Heart left ventricle (tissue), 16 donors: ENCODE results near the gene WDR35. TPM values are rescaled to one million over a fixed set of nuclear protein-coding genes. Genes with fewer than 3 reads are reported as not detected.

ENCODE experiments used
- ATAC-seq, 4 donors: fragments of 200-7000 bp; cut with Tn5 transposase; one replicate each; pipeline ENCODE4 v1.9.1; 2020 to 2022; ENCODE audit warnings: moderate library complexity in 4 of 4, mild to moderate bottlenecking in 3 of 4, moderate number of reproducible peaks in 1 of 4
- DNase-seq, 5 donors: peaks; one replicate each; pipeline ENCODE4 v3.0.0-alpha.2; 2020
- H3K27ac ChIP-seq, 12 donors: fragments of 200-600 bp; sonication (generic) in 4 of 12; one replicate each; pipeline versions ENCODE4 v1.5.0 to v1.8.0; 2016 to 2022; ENCODE audit warnings: mild to moderate bottlenecking in 2 of 12
- H3K27me3 ChIP-seq, 9 donors: fragments of 200-600 bp; sonication (generic) in 2 of 9; one replicate each; pipeline versions ENCODE4 v1.5.1 to v1.8.0; 2016 to 2022; ENCODE audit warnings: mild to moderate bottlenecking in 3 of 9
- H3K36me3 ChIP-seq, 9 donors: fragments of 200-600 bp; sonication (generic) in 2 of 9; one replicate each; pipeline versions ENCODE4 v1.5.0 to v1.8.0; 2018 to 2022; ENCODE audit warnings: mild to moderate bottlenecking in 2 of 9
- H3K4me1 ChIP-seq, 12 donors: fragments of 200-600 bp; sonication (generic) in 4 of 12; one replicate each; pipeline versions ENCODE4 v1.5.0 to v1.8.0; 2016 to 2022; ENCODE audit warnings: mild to moderate bottlenecking in 3 of 12
- H3K4me3 ChIP-seq, 12 donors: fragments of 200-600 bp; sonication (generic) in 4 of 12; one replicate each; pipeline versions ENCODE4 v1.5.0 to v1.8.0; 2017 to 2022; ENCODE audit warnings: mild to moderate bottlenecking in 9 of 12, moderate library complexity in 4 of 12
- H3K9me3 ChIP-seq, 12 donors: fragments of 200-600 bp; sonication (generic) in 4 of 12; one replicate each; pipeline versions ENCODE4 v1.5.0 to v1.8.0; 2016 to 2022; ENCODE audit warnings: mild to moderate bottlenecking in 1 of 12
- POLR2A ChIP-seq, 2 donors: fragments of 450-650 bp; IDR thresholded peaks; one replicate each; pipeline ENCODE4 v1.6.1; 2017; ENCODE audit warnings: antibody characterized with exemption in 2 of 2, mild to moderate bottlenecking in 2 of 2, moderate library complexity in 2 of 2
- WGBS, 4 donors: extraction: QIAGEN DNeasy Blood & Tissue Kit in 2 of 4; methylation state at CpG; one replicate each; pipeline versions ENCODE4 v1.1.5 to v1.1.7; 2013 to 2018; 5-methylcytosine and 5-hydroxymethylcytosine counted together
- intact Hi-C, 10 donors: fragments of 100-400 bp; cut with DNase I; formaldehyde crosslinking; loops; one replicate each; pipeline versions ENCODE4 v1.11.1 to v1.14.2; 2022
- polyA plus RNA-seq, 2 donors: library from polyadenylated mRNA; stranded (reverse); fragments of 200-250 nt; gene quantifications; one replicate each; pipeline ENCODE4 v1.2.3, GENCODE V29; 2013
- total RNA-seq, 9 donors: library from RNA; depleted of rRNA in 2 of 9; stranded (reverse); fragments of >200 nt in 2 of 9; fragmentation: NEBNext Ultra II Directional in 3 of 9; extraction: Animal tissue kit (Norgen Biotek cat#: 25700) in 3 of 9; gene quantifications; one replicate each; pipeline versions ENCODE4 v1.1.0 to v1.2.4, GENCODE V29; 2016 to 2023
- TF ChIP-seq, protein P1 (sequence below), 12 donors: fragments of 200-600 bp; sonication (generic) in 4 of 12; IDR thresholded peaks; one replicate each; pipeline versions ENCODE4 v1.5.0 to v1.8.0; 2018 to 2022; ENCODE audit warnings: antibody characterized with exemption in 12 of 12, mild to moderate bottlenecking in 5 of 12
- donor health status: ischemic (EF 13 %, LVEDD 7.1; RV severe dilation, severe dysfunction).
- donor health status: healthy with polysubstance abuse.
- donor health status: DM: no; HTN: yes; CAD: no.
- donor health status: DM: no; HTN: no; CAD: no.
- donor health status: ischemic (EF 25% LVEDD 6.9; RV normal size, moderate dysfunction).
- donor health status: ischemic (EF 25% LVEDD 5.7; RV mildly dilated, moderate dysfunction).
- donor health status: healthy.
- donor health status: DM: yes; HTN: yes; CAD: no.
- donor health status: ischemic (EF 35%, LVEDD 5.7; RV mildly dilated, moderate dysfunction).
- donor health status: nonischemic (EF 11% LVEDD 7.7; RV severe dilation, severe dysfunction).
- donor health status: DM: yes; HTN: yes; CAD: no.
- donor health status: PGD.
- donor health status: ischemic (EF 29% LVEDD 5.4; RV normal size, mild dysfunction).
- donor health status: nonischemic (EF 23%, LVEDD 6.1; RV moderate dilation, normal function).

WDR35 gene
- total and polyA plus RNA-seq, 11 donors, result 1.1 to 8.5 (median 5.0) TPM

DNA sequence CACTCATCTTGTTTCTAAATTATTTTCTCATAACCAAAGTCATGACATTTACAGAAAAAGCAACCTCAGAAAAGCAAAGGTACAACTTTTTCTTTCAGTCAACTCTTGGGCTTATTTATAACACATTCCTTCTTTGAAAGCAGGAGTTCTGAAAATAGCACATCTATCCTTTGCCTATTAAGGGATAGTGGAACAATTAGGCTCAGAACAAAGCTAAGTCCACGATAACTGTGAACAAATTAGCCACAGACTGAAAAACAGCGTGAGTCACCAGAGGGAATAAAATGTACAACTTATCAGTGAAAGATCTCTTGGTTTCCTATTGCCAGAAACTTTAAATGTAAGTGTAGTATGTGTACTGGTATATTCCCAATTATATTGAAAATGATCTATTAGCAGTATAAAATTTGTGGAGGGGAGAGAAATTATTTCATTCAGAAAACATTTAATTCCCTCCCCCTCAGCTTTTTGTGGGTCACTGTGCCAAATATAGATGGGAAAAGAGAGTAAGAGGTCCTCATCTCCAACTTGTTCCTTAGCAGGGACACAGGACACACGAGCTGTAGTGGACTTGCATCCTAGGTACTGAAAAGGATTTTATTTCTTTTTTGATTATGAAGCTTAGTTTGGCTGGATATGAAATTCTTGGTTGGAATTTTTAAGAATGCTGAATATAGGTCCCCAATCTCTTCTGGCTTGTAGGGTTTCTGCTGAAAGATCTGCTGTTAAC is 38.0 kb upstream of the WDR35 start:
- Histone ChIP-seq H3K9me3 (peaks cover 0 to 28% (median 0%) of the 10 kb centered on the region in 12 donors), H3K4me1 (peaks cover 0 to 14% (median 3%) of the 10 kb centered on the region in 12 donors), H3K27me3 (no peaks in the 10 kb centered on the region), H3K36me3 (peaks cover 0 to 63% (median 50%) of the 10 kb centered on the region in 9 donors), H3K27ac (peak overlapping the region in 9 of 12 donors; percentile 14 to 46 (median 28)), H3K4me3 (no peak overlapping the region)
- DNase-seq (no peak), ATAC-seq (peak in 1 of 4 donors; percentile 52)
- TF ChIP-seq, protein P1, sequence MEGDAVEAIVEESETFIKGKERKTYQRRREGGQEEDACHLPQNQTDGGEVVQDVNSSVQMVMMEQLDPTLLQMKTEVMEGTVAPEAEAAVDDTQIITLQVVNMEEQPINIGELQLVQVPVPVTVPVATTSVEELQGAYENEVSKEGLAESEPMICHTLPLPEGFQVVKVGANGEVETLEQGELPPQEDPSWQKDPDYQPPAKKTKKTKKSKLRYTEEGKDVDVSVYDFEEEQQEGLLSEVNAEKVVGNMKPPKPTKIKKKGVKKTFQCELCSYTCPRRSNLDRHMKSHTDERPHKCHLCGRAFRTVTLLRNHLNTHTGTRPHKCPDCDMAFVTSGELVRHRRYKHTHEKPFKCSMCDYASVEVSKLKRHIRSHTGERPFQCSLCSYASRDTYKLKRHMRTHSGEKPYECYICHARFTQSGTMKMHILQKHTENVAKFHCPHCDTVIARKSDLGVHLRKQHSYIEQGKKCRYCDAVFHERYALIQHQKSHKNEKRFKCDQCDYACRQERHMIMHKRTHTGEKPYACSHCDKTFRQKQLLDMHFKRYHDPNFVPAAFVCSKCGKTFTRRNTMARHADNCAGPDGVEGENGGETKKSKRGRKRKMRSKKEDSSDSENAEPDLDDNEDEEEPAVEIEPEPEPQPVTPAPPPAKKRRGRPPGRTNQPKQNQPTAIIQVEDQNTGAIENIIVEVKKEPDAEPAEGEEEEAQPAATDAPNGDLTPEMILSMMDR (IDR thresholded peaks at IDR 0.05), result no peak
- no peak for TF ChIP-seq POLR2A (IDR thresholded peaks at IDR 0.05)
- intact Hi-C loops, result no loop called here
- 46 to 58% (median 53%) methylated on average over 3 of the region's 3 CpGs for WGBS, 4 donors

DNA sequence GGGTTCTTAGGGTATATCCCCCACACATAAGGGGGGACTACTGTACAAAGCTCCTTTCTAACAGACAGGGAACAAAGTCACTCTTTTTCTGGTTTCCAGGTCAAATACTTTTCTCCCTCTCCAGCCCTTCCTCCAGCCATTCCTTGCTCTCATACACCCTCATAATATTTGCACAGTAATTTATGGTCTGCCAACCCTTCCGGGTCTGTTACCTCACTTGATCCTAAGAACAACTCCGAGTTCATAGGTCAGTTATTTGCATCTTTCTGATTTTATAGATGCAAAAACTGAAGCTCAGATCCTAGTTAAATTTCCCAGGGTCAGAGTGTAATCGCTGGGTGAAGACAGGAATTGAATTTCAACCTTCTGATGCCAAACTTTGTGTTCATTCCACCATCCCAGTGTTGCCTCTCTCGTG is 37.4 kb upstream of the WDR35 start:
- Histone ChIP-seq H3K9me3 (peaks cover 0 to 28% (median 3%) of the 10 kb centered on the region in 12 donors), H3K36me3 (peaks cover 0 to 57% (median 44%) of the 10 kb centered on the region in 9 donors), H3K4me1 (peaks cover 0 to 14% (median 3%) of the 10 kb centered on the region in 12 donors), H3K27ac (peak overlapping the region in 9 of 12 donors; percentile 14 to 46 (median 28)), H3K4me3 (no peak overlapping the region), H3K27me3 (no peaks in the 10 kb centered on the region)
- ATAC-seq (peak in 1 of 4 donors; percentile 4), DNase-seq (no peak)
- intact Hi-C loops, result no loop called here
- TF ChIP-seq, protein P1 (IDR thresholded peaks at IDR 0.05), result no peak
- no peak for TF ChIP-seq POLR2A (IDR thresholded peaks at IDR 0.05)
- 51 to 75% (median 71%) methylated on average over 4 of the region's 4 CpGs for WGBS, 4 donors

DNA sequence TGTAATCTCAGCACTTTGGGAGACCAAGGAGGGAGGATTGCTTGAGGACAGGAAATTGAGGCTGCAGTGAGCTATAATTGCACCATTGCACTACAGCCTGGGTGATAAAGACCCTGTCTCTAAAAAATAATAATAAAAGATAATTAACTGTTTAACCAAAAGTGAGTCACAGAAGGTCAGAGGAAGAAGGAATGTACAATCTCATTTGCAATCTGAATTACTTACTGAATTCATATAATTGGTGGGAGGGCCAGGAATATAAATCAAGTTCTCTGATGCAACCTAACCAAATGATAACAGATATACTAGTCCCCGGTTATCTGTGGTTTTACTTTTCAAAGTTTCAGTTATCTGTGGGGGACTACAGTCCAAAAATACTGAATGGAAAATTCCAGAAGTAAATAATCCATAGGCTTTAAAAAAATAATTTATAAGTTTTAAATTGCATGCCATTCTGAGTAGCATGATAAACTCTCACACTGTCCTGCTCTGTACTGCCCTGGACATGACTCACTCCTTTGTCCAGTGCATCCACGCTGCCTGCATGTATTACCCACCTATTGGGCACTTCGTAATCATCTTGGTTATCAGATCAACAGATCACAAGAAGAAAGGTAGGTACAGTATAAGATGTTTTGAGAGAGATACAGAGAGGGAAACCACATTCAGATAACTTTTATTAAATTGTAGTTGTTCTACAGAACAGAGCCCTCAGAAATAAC is 35.3 kb upstream of the WDR35 start:
- ATAC-seq (no peak), DNase-seq (no peak)
- Histone ChIP-seq H3K27ac (no peak overlapping the region), H3K36me3 (peaks cover 0 to 36% (median 24%) of the 10 kb centered on the region in 9 donors), H3K27me3 (no peaks in the 10 kb centered on the region), H3K4me3 (no peak overlapping the region), H3K9me3 (peaks cover 0 to 39% (median 3%) of the 10 kb centered on the region in 12 donors), H3K4me1 (peaks cover 0 to 14% (median 3%) of the 10 kb centered on the region in 12 donors)
- TF ChIP-seq, protein P1 (IDR thresholded peaks at IDR 0.05), result no peak
- no peak for TF ChIP-seq POLR2A (IDR thresholded peaks at IDR 0.05)
- intact Hi-C loops, result no loop called here
- 89 to 97% (median 96%) methylated on average over 3 of the region's 3 CpGs for WGBS, 4 donors

DNA sequence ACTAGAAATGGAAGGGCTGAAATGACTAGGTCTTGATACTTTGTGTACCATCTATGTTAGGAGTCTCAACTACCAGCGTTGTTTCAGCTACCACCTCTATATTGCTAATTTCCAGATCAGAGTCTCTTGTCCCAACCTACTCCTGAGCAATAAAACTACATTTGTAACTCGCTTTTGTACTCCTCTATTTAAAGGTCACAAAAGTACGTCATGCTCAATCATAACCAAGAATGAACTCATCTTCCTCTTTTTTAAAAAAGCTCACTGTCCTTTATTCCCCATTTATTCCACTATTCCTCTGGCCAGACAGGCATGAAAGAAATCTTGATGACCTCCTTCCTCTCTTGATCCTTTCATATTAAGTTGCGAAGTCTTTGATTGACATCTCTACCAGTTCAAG is 33.8 kb upstream of the WDR35 start:
- no peak overlapping the region for H3K27ac ChIP-seq
- H3K27me3 ChIP-seq, result no peaks in the 10 kb centered on the region
- no peak for TF ChIP-seq POLR2A (IDR thresholded peaks at IDR 0.05)
- TF ChIP-seq, protein P1 (IDR thresholded peaks at IDR 0.05), result no peak
- H3K4me3 ChIP-seq, result no peak overlapping the region
- intact Hi-C loops, result no loop called here
- peaks cover 0 to 23% (median 3%) of the 10 kb centered on the region in 12 donors for H3K9me3 ChIP-seq
- WGBS, 4 donors, result 91 to 97% (median 93%) methylated on average over 4 of the region's 4 CpGs
- peaks cover 0 to 14% (median 3%) of the 10 kb centered on the region in 12 donors for H3K4me1 ChIP-seq
- DNase-seq, result no peak
- no peak for ATAC-seq
- peaks cover 0 to 21% (median 10%) of the 10 kb centered on the region in 9 donors for H3K36me3 ChIP-seq
